Activated CD8-positive, alpha-beta T cell treated with anti-CD3 and anti-CD28 coated beads for 36 hours (primary cell): ENCODE results near the gene CACNA2D3. TPM values are rescaled to one million over a fixed set of nuclear protein-coding genes. Genes with fewer than 3 reads are reported as not detected.

Experiments
- ATAC-seq: fragments of 200-7000 bp; cut with Tn5 transposase; one replicate; pipeline ENCODE4 v1.10.0; 2021; ENCODE audit warnings: mild to moderate bottlenecking, moderate library complexity
- CTCF ChIA-PET: fragments of 350-600 bp; sonication (Branson Sonifier 250); formaldehyde crosslinking; loops from one replicate; lab custom pipeline; 2021; ENCODE audit warnings: antibody characterized with exemption; lab: Charles Lee
- POLR2A ChIA-PET: fragments of 350-600 bp; sonication (Branson Sonifier 250); formaldehyde crosslinking; loops from one replicate; lab custom pipeline; 2021; ENCODE audit warnings: antibody characterized with exemption; lab: Charles Lee
- DNase-seq: peaks from one replicate; pipeline ENCODE4 v3.0.0-alpha.2; 2020
- H3K27ac Mint-ChIP-seq: one replicate; pipeline ENCODE4 v1.8.0; 2021; ENCODE audit warnings: mild to moderate bottlenecking, mixed read lengths
- H3K27me3 Mint-ChIP-seq: one replicate; pipeline ENCODE4 v1.8.0; 2021; ENCODE audit warnings: mixed read lengths
- H3K36me3 Mint-ChIP-seq: one replicate; pipeline ENCODE4 v1.8.0; 2021; ENCODE audit warnings: low read depth, mixed read lengths
- H3K4me1 Mint-ChIP-seq: one replicate; pipeline ENCODE4 v1.8.0; 2021; ENCODE audit warnings: low read depth, mixed read lengths
- H3K4me3 Mint-ChIP-seq: one replicate; pipeline ENCODE4 v1.8.0; 2021; ENCODE audit warnings: mild to moderate bottlenecking, moderate library complexity, mixed read lengths
- H3K9me3 Mint-ChIP-seq: one replicate; pipeline ENCODE4 v1.8.0; 2021; ENCODE audit warnings: mixed read lengths
- CTCF ChIP-seq: fragments of 200-600 bp; IDR thresholded peaks from one replicate; pipeline ENCODE4 v1.8.0; 2022; ENCODE audit warnings: antibody characterized with exemption, mild to moderate bottlenecking
- intact Hi-C: fragments of 100-400 bp; cut with micrococcal nuclease; formaldehyde crosslinking; loops from one replicate; pipeline ENCODE4 v1.10.0; 2022
- total RNA-seq, 2 experiments: library from RNA; stranded (reverse); gene quantifications; one replicate each; pipeline ENCODE4 v1.2.3, GENCODE V29; 2021

Gene CACNA2D3
- total RNA-seq, 2 experiments from 2014 or later: not detected

GRCh38 chr3:54514006-54514405 lies 391.7 kb downstream of the CACNA2D3 start:
- no peak overlapping the region for H3K4me3 Mint-ChIP-seq
- CTCF ChIA-PET: no interaction called here
- no peaks in the 10 kb centered on the region for H3K36me3 Mint-ChIP-seq
- H3K9me3 Mint-ChIP-seq: no peaks in the 10 kb centered on the region
- no peak overlapping the region for H3K27ac Mint-ChIP-seq
- no peak for ATAC-seq
- POLR2A ChIA-PET: no interaction called here
- no peak for TF ChIP-seq CTCF
- intact Hi-C loops: no loop called here
- no peaks in the 10 kb centered on the region for H3K27me3 Mint-ChIP-seq
- no peaks in the 10 kb centered on the region for H3K4me1 Mint-ChIP-seq
- DNase-seq: no peak

GRCh38 chr3:54514416-54514815 lies 392.1 kb downstream of the CACNA2D3 start:
- no peak overlapping the region for H3K27ac Mint-ChIP-seq
- H3K4me1 Mint-ChIP-seq: no peaks in the 10 kb centered on the region
- TF ChIP-seq CTCF: no peak
- ChIA-PET CTCF (no interaction called here), POLR2A (no interaction called here)
- ATAC-seq (no peak), DNase-seq (no peak)
- H3K27me3 Mint-ChIP-seq: no peaks in the 10 kb centered on the region
- no peak overlapping the region for H3K4me3 Mint-ChIP-seq
- intact Hi-C loops: no loop called here
- no peaks in the 10 kb centered on the region for H3K36me3 Mint-ChIP-seq
- H3K9me3 Mint-ChIP-seq: no peaks in the 10 kb centered on the region

GRCh38 chr3:54515441-54516213 lies 393.3 kb downstream of the CACNA2D3 start:
- POLR2A ChIA-PET: no interaction called here
- ATAC-seq: no peak
- CTCF ChIA-PET: no interaction called here

GRCh38 chr3:54517424-54517823 lies 395.1 kb downstream of the CACNA2D3 start:
- Mint-ChIP-seq H3K27me3 (no peaks in the 10 kb centered on the region), H3K27ac (no peak overlapping the region), H3K9me3 (peaks cover under 1% of the 10 kb centered on the region), H3K36me3 (no peaks in the 10 kb centered on the region), H3K4me1 (no peaks in the 10 kb centered on the region), H3K4me3 (no peak overlapping the region)
- DNase-seq: no peak
- no peak for TF ChIP-seq CTCF
- POLR2A ChIA-PET: no interaction called here
- intact Hi-C loops: no loop called here
- ATAC-seq: no peak
- CTCF ChIA-PET: no interaction called here

More at GRCh38 chr3:54515441-54516213, 393.3 kb downstream of the CACNA2D3 start:
- Mint-ChIP-seq H3K9me3 (no peaks in the 10 kb centered on the region), H3K36me3 (no peaks in the 10 kb centered on the region), H3K4me3 (no peak overlapping the region), H3K27ac (no peak overlapping the region), H3K27me3 (no peaks in the 10 kb centered on the region), H3K4me1 (no peaks in the 10 kb centered on the region)
- no peak for TF ChIP-seq CTCF
- no peak for DNase-seq
- intact Hi-C loops: no loop called here

- Mint-ChIP-seq H3K4me1 (no peaks in the 10 kb centered on the region), H3K27me3 (no peaks in the 10 kb centered on the region), H3K4me3 (no peak overlapping the region), H3K27ac (no peak overlapping the region), H3K36me3 (no peaks in the 10 kb centered on the region), H3K9me3 (peaks cover 1% of the 10 kb centered on the region)
- no peak for DNase-seq
- no peak for TF ChIP-seq CTCF
- intact Hi-C loops: no loop called here
- ChIA-PET CTCF (no interaction called here), POLR2A (no interaction called here)
- no peak for ATAC-seq
Measured at GRCh38 chr3:54518011-54518675, 395.8 kb downstream of the CACNA2D3 start.
